Parathyroid adenoma (tissue), 2 donors: Measurements from ENCODE around the gene ADA.

Source experiments
- H2AFZ ChIP-seq: fragments of 300-600 bp; sonication (generic); one replicate; pipeline ENCODE4 v1.7.0; 2017; ENCODE audit warnings: antibody characterized with exemption, mild to moderate bottlenecking
- H3K27ac ChIP-seq: fragments of 300-600 bp; sonication (generic); one replicate; pipeline ENCODE4 v1.7.0; 2017
- H3K27me3 ChIP-seq: fragments of 300-600 bp; sonication (generic); one replicate; pipeline ENCODE4 v1.7.0; 2017; ENCODE audit warnings: low read length; ENCODE audit not compliant: control insufficient read depth, insufficient read depth
- H3K36me3 ChIP-seq: fragments of 300-600 bp; sonication (generic); one replicate; pipeline ENCODE4 v1.7.0; 2017; ENCODE audit warnings: low read length; ENCODE audit not compliant: control insufficient read depth, insufficient read depth
- H3K4me1 ChIP-seq: fragments of 300-600 bp; sonication (generic); one replicate; pipeline ENCODE4 v1.7.0; 2017; ENCODE audit warnings: control low read depth
- H3K4me2 ChIP-seq: fragments of 300-600 bp; sonication (generic); one replicate; pipeline ENCODE4 v1.7.0; 2017; ENCODE audit warnings: low read length
- H3K4me3 ChIP-seq: fragments of 300-600 bp; sonication (generic); one replicate; pipeline ENCODE4 v1.7.0; 2017; ENCODE audit warnings: low read depth, low read length
- H3K79me2 ChIP-seq: fragments of 300-600 bp; sonication (generic); one replicate; pipeline ENCODE4 v1.7.0; 2017; ENCODE audit warnings: control low read depth
- H3K9ac ChIP-seq: fragments of 300-600 bp; sonication (generic); one replicate; pipeline ENCODE4 v1.7.0; 2017; ENCODE audit warnings: mild to moderate bottlenecking
- H3K9me3 ChIP-seq: fragments of 300-600 bp; sonication (generic); one replicate; pipeline ENCODE4 v1.7.0; 2017; ENCODE audit warnings: low read length; ENCODE audit not compliant: control insufficient read depth
- TF ChIP-seq, protein P1 (sequence below): fragments of 300-600 bp; sonication (generic); IDR thresholded peaks from one replicate; pipeline ENCODE4 v1.7.0; 2017; ENCODE audit warnings: antibody characterized with exemption, mild to moderate bottlenecking
- donor health status: primary hyperparathyroidism.

The ADA gene

GRCh38 chr20:44624743-44625271, 26.7 kb downstream of the ADA start:
- TF ChIP-seq, protein P1, sequence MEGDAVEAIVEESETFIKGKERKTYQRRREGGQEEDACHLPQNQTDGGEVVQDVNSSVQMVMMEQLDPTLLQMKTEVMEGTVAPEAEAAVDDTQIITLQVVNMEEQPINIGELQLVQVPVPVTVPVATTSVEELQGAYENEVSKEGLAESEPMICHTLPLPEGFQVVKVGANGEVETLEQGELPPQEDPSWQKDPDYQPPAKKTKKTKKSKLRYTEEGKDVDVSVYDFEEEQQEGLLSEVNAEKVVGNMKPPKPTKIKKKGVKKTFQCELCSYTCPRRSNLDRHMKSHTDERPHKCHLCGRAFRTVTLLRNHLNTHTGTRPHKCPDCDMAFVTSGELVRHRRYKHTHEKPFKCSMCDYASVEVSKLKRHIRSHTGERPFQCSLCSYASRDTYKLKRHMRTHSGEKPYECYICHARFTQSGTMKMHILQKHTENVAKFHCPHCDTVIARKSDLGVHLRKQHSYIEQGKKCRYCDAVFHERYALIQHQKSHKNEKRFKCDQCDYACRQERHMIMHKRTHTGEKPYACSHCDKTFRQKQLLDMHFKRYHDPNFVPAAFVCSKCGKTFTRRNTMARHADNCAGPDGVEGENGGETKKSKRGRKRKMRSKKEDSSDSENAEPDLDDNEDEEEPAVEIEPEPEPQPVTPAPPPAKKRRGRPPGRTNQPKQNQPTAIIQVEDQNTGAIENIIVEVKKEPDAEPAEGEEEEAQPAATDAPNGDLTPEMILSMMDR = no peak
- H3K9me3 ChIP-seq = no peaks in the 10 kb centered on the region
- H3K27me3 ChIP-seq = no peaks in the 10 kb centered on the region
- H2AFZ ChIP-seq = no peak overlapping the region
- no peaks in the 10 kb centered on the region for H3K79me2 ChIP-seq
- H3K36me3 ChIP-seq = no peaks in the 10 kb centered on the region
- no peaks in the 10 kb centered on the region for H3K4me1 ChIP-seq
- no peak overlapping the region for H3K4me3 ChIP-seq
- no peak overlapping the region for H3K9ac ChIP-seq
- no peak overlapping the region for H3K4me2 ChIP-seq
- no peak overlapping the region for H3K27ac ChIP-seq

DNA sequence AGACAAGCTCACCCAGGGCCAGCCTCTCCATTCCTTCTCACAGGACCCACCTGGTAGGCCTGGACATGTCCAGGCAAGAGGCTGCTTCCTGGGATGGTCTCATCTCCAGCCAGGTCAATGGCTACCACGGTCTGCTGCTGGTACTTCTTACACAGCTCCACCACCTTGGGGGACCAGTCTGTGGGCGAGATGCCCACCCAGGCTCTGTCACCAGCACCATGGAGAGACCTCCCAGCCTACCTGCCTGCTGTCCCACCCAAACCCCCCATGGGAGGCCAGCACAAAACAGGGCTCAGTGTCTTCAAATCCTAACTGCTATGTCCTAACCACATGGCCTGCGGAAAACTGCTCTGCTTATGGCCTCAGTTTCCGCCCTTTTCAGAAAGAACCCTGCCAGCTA, 27.3 kb downstream of the ADA start:
- no peaks in the 10 kb centered on the region for H3K79me2 ChIP-seq
- TF ChIP-seq, protein P1 = no peak
- H3K27ac ChIP-seq = no peak overlapping the region
- H3K27me3 ChIP-seq = no peaks in the 10 kb centered on the region
- H3K4me1 ChIP-seq = no peaks in the 10 kb centered on the region
- H3K4me2 ChIP-seq = no peak overlapping the region
- no peak overlapping the region for H2AFZ ChIP-seq
- H3K9me3 ChIP-seq = no peaks in the 10 kb centered on the region
- H3K36me3 ChIP-seq = no peaks in the 10 kb centered on the region
- H3K9ac ChIP-seq = no peak overlapping the region
- no peak overlapping the region for H3K4me3 ChIP-seq

DNA sequence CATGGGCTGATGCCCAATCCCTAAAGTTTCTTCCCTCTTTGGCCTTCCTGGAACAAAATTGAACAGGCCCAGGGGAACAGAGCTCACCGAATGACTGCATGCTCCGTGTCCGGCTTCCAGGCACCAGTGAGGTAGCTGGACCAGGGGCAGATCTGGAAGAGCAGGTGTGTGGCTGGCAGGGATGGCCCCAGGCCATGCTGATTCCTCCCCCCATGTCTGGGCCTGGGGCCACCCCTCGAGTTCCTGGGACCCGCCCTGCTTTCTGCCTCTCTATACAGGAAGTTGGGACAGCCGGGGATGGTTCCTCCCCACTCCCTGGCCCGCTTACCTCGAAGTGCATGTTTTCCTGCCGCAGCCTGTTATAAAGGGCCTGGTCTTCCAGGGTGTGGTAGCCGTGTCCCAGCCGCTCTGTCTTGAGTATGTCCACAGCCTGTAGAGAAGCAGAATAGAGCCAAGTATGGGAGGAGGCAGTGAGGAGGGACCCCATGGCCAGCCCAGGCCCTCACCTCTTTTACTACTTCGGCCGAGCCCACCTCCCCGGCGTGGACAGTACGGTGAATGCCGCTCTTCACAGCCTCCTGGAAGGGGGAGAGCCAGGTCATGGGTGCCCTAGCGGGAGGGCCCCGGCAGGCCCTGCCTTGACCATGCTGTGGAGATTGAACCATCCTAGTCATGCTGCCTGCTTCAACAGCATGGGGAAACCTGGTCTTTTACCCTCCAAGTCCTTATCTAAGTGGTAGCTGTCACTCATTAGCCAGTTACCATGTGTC, 28.8 kb downstream of the ADA start:
- H3K4me2 ChIP-seq = no peak overlapping the region
- no peaks in the 10 kb centered on the region for H3K9me3 ChIP-seq
- H3K27ac ChIP-seq = no peak overlapping the region
- H3K36me3 ChIP-seq = no peaks in the 10 kb centered on the region
- no peaks in the 10 kb centered on the region for H3K4me1 ChIP-seq
- no peaks in the 10 kb centered on the region for H3K79me2 ChIP-seq
- TF ChIP-seq, protein P1 = no peak
- H3K4me3 ChIP-seq = no peak overlapping the region
- H3K9ac ChIP-seq = no peak overlapping the region
- H3K27me3 ChIP-seq = no peaks in the 10 kb centered on the region
- no peak overlapping the region for H2AFZ ChIP-seq

DNA sequence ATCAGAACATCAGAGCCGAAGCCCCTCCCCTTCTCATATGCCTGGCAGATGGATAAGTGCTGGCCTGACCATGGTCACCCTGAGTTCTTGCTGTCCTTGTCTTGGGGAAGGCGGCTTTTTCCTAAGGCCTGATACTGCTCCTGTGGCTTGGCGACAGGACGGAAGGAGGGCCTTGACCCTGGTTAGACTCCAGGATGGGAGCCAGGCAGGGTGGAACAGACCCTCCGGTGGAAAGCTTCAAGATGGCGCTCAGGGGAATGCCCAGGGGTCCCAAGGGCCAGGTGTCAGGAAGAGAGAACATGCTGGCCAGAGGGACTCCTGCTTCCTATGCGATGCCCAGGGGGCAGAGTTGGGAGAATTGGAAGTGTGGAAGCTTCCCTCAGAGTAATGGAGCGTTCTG, 29.6 kb downstream of the ADA start:
- no peak overlapping the region for H3K4me2 ChIP-seq
- no peak overlapping the region for H2AFZ ChIP-seq
- no peaks in the 10 kb centered on the region for H3K9me3 ChIP-seq
- no peaks in the 10 kb centered on the region for H3K27me3 ChIP-seq
- no peak overlapping the region for H3K27ac ChIP-seq
- H3K9ac ChIP-seq = no peak overlapping the region
- H3K4me3 ChIP-seq = no peak overlapping the region
- no peaks in the 10 kb centered on the region for H3K79me2 ChIP-seq
- no peaks in the 10 kb centered on the region for H3K36me3 ChIP-seq
- H3K4me1 ChIP-seq = no peaks in the 10 kb centered on the region
- TF ChIP-seq, protein P1 = no peak

DNA sequence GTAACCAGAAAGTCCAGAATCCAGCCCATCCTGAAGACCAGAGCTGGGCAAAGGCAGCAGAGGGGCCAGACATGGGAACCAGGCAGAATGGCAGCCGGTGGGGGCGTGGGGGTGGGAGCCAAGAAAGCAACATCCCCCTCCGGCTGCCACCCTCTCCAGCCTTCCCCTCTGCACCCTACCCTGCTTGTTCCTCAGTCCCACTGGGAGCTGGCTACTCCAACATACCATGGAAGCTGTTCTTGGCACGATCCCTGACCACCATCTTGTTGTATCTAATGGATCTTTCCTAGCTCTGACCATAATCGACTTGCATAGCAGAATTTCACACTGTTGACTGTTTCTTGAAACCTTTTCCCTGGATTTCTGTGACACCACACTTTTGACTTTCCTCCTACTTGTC, 30.2 kb downstream of the ADA start:
- no peak overlapping the region for H3K4me3 ChIP-seq
- H3K9ac ChIP-seq = no peak overlapping the region
- H3K27me3 ChIP-seq = no peaks in the 10 kb centered on the region
- no peaks in the 10 kb centered on the region for H3K4me1 ChIP-seq
- no peak overlapping the region for H2AFZ ChIP-seq
- no peak overlapping the region for H3K4me2 ChIP-seq
- no peaks in the 10 kb centered on the region for H3K9me3 ChIP-seq
- TF ChIP-seq, protein P1 = no peak
- H3K79me2 ChIP-seq = no peaks in the 10 kb centered on the region
- no peaks in the 10 kb centered on the region for H3K36me3 ChIP-seq
- H3K27ac ChIP-seq = no peak overlapping the region
